ENCODE measurements around the gene ACTN4.

DNA sequence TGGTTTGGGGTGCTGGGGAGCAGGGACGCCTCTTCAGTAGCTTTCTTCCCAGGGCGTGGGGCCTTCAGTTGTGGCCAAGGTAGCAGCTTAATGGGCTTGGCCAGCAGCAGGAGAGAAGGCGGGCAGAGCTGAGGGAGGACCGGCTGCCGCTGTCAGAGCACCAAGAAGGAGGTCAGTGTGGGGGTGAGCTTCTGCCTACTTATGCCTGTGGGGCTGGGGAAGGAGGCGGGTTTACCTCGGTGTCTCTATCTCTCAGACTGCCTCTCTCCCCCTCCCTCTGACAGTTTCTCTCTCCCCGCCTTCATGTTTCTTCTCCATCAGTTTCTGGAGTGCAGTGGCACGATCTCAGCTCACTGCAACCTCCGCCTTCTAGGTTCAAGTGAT lies 96.8 kb downstream of the ACTN4 start, which contains the start of gene CAPN12:
- TF ChIP-seq, protein P1, sequence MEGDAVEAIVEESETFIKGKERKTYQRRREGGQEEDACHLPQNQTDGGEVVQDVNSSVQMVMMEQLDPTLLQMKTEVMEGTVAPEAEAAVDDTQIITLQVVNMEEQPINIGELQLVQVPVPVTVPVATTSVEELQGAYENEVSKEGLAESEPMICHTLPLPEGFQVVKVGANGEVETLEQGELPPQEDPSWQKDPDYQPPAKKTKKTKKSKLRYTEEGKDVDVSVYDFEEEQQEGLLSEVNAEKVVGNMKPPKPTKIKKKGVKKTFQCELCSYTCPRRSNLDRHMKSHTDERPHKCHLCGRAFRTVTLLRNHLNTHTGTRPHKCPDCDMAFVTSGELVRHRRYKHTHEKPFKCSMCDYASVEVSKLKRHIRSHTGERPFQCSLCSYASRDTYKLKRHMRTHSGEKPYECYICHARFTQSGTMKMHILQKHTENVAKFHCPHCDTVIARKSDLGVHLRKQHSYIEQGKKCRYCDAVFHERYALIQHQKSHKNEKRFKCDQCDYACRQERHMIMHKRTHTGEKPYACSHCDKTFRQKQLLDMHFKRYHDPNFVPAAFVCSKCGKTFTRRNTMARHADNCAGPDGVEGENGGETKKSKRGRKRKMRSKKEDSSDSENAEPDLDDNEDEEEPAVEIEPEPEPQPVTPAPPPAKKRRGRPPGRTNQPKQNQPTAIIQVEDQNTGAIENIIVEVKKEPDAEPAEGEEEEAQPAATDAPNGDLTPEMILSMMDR (IDR thresholded peaks at IDR 0.05; ENCODE audit: poor library complexity) = no peak
- TF ChIP-seq EZH2phosphoT487 (IDR thresholded peaks at IDR 0.05; ENCODE audit: low read depth, severe bottlenecking, unreplicated experiment) (no peak), EZH2 (IDR thresholded peaks at IDR 0.05; ENCODE audit: borderline replicate concordance) (no peak)

All from hepatocyte (in vitro differentiated cells).